Middle frontal gyrus (tissue), 1 donor: ENCODE measurements around the gene DCHS2.
A peak's percentile ranks its signal among the peaks of the same experiment; 100 is the strongest.

Source experiments
- DNase-seq: peaks from one replicate; pipeline ENCODE4 v3.0.0-alpha.2; 2015; ENCODE audit warnings: low spot score; ENCODE audit errors: extremely low spot score

Gene DCHS2

DNA sequence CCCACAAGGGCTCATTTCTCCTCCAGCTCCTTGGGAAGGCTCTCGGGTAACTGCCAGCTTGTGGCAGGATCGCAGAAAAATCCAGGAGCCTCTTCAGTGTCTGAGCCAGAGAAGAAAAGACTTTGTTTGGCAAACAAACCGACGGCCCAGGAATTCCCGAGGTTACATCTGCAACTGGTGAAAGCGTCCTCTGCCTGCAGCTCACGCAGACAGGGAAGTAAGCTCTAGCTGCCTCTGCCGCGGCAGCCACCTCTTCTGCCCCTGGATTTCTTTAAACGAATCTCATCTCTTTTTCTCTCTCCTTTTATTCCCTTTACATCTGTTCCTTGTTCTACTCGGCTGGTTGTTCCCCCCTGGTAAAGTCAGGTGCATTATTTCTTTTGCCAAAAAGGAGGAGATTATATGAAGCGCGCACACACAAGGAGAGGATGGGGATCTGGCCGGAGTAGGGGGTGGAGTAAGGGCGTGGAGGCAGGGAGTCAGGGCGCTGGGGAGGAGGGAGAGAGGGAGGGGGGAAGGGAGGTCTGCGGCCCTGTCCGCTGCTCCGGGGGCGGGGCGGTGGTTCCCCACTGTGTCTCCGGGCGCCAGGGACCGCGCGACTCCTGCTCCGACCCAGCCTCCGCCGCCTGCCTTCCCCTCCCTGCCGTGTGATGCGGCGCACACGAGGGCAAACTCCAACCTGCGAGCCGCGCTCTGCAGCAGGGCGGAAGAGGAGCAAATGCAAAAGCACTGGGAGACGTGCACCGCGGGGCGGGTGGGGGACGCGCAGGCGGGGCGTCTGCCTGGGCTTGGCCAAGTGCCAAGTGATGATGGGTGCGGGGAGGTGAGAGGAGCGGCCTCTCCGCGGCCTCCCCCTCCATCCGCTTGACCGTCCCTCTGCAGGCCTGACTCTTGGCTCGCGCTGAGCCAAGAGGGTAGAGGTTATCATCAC lies at the start of gene DCHS2:
TSS of gene DCHS2 (minus strand) at position 459 of the 931 bp plus-strand sequence. CDS start at position 15, 444 bp downstream.
- DNase-seq, result peak; percentile 28

DNA sequence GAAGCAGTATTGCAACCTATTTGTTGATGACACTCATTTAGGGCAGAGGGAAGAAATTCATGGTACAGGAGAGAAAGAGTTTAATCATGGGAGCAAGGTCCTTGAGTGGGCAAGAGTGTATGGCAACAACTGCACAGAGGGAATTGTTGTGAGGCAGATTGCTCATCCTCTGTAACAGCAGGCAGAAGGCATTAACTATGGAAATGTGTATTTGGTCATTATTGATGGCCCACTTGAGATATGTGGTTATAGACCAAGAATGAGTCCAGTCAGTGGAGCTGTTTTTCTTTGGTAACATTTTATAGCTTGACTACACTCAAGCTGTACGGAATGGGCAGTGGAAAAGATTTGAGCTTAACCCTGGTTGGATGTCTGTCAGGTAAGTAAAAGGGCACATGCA lies 42.7 kb upstream of the DCHS2 start:
- no peak for DNase-seq

DNA sequence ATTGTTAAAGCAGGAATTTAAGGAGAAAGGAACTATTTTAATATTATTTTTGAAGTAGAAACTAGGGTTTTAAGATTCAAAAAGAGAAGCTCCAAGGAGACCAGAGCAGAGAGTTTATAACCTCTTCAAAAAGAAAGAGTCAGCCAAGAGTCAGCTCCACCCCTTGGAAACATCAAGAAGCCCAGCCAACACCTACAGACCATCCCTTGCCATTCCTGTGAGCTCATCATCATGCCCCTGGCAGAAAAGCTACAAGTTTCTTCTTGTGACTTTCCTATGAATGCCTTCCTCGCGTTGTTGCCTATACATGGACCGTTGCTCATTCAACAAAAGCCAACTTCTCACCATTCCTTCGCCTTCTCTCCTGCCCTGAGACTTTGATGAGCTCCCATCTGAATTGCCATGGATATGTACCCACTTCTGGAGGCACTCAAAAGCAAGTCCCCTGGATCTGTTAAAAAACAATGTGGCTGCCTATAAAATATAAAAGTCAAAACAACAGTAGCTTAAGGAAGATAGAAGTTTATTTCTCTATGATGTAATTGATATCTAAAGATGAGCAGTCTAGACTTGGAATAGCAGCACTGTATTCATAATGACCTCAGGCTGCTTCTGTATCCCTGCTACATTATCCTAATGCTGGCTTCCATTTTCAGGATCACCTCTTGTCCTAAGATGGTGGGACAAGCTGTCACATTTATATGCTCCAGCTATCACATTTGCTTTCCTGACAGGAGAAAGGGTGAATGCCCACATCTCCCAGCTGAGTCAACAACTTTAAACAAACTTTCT lies 38.3 kb upstream of the DCHS2 start:
- DNase-seq, result no peak

- DNase-seq, result no peak
Measured at GRCh38 chr4:154528869-154529268, 37.3 kb upstream of the DCHS2 start.

GRCh38 chr4:154527308-154527707 lies 35.7 kb upstream of the DCHS2 start:
- DNase-seq, result no peak

DNA sequence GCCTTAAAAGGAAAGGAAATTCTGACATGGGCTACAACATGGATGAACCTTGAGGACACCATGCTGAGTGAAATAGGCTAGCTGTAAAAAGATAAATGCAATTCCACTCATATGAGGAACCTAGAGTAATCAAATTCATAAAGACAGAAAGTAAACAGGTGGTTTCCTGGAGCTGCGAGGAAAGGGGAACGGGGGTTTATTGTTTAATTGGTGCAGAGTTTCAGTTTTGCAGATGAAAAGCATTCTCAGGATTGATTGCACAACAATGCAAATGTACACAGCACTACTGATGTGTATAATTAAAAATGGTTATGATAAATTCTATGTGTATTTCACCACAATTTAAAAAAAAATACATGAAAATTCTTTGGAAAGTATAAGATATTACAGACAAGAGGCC lies 34.6 kb upstream of the DCHS2 start:
- no peak for DNase-seq

- DNase-seq, result no peak
Measured at GRCh38 chr4:154521607-154522006, 30.0 kb upstream of the DCHS2 start.

DNA sequence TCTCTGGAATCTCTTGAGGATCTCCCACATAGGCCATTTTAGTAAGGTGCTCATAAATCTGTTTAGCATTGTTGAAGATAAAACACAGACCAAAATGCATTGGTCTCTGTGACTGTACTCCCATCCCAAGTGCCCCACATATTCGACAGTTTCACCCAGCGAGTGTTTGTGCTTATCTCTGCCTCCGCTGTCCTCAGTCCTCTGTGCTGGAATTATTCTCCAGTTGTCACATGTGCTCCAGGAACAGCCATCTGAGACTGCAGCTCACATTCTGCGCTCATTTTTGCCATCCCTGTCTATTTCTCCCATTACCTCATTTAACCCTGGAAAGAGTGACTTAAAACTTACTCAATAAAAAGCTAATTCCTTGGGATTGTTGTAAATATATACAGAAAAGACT lies 27.6 kb upstream of the DCHS2 start:
- no peak for DNase-seq

DNA sequence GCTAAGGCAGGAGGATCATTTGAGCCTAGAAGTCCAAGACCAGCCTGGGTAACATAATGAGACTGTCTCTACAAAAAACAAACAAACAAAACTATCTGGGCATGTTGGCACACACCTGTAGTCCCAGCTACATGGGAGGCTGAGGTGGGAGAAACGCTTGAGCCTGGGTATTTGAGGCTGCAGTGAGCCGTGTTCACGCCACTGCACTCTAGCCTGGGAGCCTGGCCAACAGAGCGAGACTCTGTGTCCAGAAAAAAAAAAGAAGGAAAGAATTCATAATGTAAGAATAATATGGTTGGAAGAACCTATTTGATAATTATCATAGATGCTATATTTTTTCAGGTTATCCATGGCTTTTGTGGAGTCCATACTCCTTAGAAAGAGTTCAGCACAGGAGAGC lies 26.0 kb upstream of the DCHS2 start:
- DNase-seq, result no peak

- peak; percentile 37 for DNase-seq
Measured at GRCh38 chr4:154516318-154517029, 24.9 kb upstream of the DCHS2 start.

DNA sequence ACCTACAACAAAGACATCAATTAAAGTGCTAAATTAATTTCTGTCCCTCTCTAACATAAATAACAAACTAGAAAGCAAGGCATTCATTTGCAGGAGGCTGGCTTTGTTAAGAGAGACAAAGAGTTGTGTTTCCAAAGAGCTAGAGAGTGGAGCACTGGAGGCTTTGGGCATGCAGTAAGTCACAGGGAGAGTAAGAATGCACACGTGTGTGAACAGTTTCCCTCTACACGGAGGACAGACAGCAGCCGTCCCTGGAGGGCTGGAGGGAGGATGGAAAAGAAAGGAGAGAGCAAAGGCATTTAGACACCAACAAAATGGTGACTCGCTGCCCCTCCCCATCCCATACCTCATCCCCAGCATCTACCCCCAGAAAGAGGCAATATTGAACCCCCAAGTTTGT lies 20.4 kb upstream of the DCHS2 start:
- DNase-seq, result no peak

- no peak for DNase-seq
Measured at GRCh38 chr4:154511548-154511947, 19.9 kb upstream of the DCHS2 start.

GRCh38 chr4:154507156-154507555 lies 15.6 kb upstream of the DCHS2 start:
- no peak for DNase-seq

GRCh38 chr4:154506253-154506652 lies 14.7 kb upstream of the DCHS2 start:
- DNase-seq, result peak; percentile 61

DNA sequence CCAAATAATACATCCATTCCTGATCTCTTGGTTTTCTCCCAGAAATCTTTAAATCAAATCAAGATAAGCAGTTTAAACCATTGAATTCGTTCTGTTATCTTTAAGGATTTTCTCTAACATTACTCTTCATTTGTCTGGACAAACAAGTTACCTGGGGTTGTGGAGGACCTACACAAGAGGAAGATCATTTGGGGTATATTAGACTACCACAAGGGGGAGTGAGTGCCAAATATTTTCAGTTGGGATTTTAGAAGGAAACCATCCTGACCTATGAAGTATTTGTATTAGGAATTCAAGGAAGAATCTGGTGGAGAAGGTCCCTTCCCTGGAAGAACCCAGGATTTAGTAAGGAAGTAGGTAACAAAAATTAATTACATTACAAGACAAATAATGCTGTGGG lies 12.0 kb upstream of the DCHS2 start:
- DNase-seq, result no peak

GRCh38 chr4:154502111-154502510 lies 10.5 kb upstream of the DCHS2 start:
- DNase-seq, result no peak

DNA sequence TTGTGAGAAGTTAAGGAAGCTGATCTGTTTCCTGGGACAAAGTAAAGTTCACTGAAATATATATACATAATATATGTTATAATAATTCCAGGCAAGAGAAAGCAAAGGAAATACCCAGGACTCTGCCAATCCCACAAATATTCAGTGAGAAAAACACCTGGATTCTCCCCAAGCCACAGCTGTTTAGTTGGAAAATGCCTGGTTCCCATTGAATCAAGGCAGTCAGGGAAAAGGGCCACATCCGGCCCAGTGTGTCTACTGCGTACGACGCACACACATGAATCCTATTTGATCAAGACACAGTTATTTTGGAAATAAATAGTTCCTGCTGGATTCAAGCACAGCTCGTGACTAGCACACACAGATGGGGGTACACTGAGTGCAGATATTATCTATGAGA lies 6.3 kb upstream of the DCHS2 start:
- DNase-seq, result no peak

DNA sequence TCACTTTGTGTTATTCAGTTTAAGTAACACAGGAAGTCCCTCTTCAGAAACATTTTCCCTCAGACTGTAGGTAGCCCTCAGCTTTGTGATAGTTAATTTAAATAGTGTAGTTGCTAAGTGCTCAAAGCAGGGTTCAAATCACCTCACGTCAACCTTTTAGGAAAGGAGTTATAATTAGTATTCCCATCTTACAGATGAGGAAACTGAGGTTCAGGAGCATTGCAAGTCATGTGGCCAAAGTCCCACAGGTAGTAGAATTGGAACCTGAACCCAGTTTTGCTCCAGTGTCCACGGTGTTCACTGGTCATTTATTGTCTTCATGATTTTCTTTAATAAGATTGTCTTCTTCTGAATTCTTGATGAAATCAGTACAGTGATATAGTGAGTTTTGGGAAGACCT lies 4.3 kb upstream of the DCHS2 start:
- no peak for DNase-seq

DNA sequence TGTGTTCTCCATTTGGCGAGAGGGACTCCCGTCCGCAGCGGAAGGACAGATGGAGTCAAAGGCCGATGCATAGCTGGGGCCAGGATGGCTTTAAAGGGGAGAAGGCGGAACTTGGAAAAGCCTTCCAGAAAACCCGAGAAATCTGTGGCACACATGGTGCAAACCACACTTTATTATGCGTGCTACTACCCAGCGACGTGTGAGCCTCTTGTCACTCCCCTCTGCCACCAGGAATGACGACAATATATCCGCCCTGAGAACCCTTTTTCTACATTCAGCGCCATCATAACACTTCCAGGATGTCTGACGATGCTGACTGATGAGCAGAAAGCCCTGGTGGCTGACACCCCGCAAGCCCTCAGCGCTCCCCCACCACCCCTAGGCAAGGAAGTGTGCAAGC lies 689 bp upstream of the DCHS2 start:
- DNase-seq, result no peak

DNA sequence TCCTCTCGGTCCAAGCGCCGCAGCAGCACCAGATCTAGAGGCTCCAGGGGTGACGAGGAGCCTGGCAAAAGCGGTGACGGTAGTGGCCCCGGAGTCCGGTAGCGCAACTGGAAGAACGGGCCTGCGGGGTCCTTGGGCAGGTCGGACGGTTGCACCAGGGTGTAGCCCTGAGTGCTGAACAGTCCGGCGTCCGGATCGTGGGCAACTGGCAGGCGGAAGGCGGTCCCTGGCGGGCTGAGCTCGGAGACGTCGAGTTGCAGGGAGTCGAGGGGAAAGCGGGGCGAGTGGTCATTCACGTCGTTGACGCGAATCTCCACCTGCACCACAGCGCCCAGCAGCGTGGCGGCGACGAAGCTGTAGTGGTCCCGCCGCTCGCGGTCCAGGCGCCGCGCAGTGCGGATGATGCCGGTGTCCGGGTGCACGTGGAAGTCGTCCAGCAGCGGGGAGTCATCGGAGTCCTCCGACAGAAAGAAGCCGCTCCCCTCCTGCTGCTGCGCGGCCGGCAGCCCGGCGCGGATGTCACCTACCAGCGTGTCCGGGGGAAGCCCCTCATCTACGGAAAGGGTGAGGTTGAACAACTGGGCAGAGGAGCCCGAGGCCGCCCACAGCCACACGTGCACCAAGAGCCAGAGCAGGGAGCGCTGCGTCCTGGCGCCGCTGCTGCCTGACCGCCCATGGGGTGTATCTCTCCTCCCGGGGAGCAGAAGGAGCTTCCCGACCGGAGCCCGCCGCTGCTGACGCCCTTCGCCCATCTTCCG lies 837 bp downstream of the DCHS2 start:
- no peak for DNase-seq

GRCh38 chr4:154490234-154490582 lies 1.4 kb downstream of the DCHS2 start:
- no peak for DNase-seq
